ENCODE data around the gene GPC5.

Gene GPC5

DNA sequence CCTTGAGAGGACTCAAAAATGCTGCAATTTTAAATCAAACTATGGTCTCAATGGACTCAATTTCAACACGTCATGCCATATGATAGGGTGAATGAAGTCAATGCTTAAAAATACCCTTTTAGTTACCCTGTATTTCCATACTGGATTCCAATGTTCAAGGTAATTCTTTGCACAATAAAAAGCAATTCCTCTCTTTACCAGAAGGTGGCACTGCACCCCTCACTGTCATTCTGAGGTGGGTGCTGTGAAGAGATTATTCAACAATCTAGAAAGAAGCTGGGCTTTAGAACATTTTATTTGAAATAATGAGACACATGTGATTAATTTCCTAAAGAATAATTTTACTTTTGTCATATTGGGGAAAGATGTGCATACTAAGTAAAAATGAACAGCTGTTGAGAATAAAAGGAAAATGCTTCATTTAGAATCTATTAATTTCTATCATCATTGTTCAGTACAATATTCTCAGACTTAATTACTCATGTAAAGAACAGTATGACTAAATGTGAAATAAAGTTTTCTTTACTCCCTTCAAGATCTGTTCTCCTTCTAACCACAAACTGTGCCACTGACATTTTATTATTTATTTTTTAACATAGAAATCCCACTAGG, 789.1 kb downstream of the GPC5 start:
- H4K12ac ChIP-seq (ENCODE audit: low read depth, low read length): no peak overlapping the region
- no peak overlapping the region for H4K8ac ChIP-seq (ENCODE audit: low read depth, low read length)
- H2AFZ ChIP-seq (ENCODE audit: insufficient read depth, low read length, poor library complexity): no peak overlapping the region
- no peak overlapping the region for H3K9ac ChIP-seq (ENCODE audit: low read length)
- DNase-seq: peak in 1 of 2 donors; percentile 68
- no peak overlapping the region for H3K27ac ChIP-seq (ENCODE audit: low read depth, low read length)
- no peak overlapping the region for H3K18ac ChIP-seq (ENCODE audit: low read length)
- WGBS (ENCODE audit: extremely low coverage, insufficient coverage, insufficient read length): no CpG with 5 or more reads among the region's 1 CpG
- H3K4ac ChIP-seq (ENCODE audit: low read depth, low read length): no peak overlapping the region
- H2BK12ac ChIP-seq (ENCODE audit: low read length): no peak overlapping the region
- H3K4me2 ChIP-seq (ENCODE audit: low read length): no peak overlapping the region
- H3K4me1 ChIP-seq (ENCODE audit: control insufficient read depth in 1 of 2, insufficient read depth in 2 of 2, low read length in 2 of 2): no peaks in the 10 kb centered on the region
- H3K27me3 ChIP-seq (ENCODE audit: insufficient read depth, low read length): no peaks in the 10 kb centered on the region
- no peak overlapping the region for H2BK120ac ChIP-seq (ENCODE audit: insufficient read depth, low read length, poor library complexity)
- no peak overlapping the region for H3K23ac ChIP-seq (ENCODE audit: low read length)
- H3K9me3 ChIP-seq (ENCODE audit: insufficient read depth, low read depth, low read length): no peaks in the 10 kb centered on the region
- H3K14ac ChIP-seq (ENCODE audit: low read length): no peak overlapping the region
- H3K79me1 ChIP-seq (ENCODE audit: low read length): no peaks in the 10 kb centered on the region
- no peak overlapping the region for H4K91ac ChIP-seq (ENCODE audit: low read depth, low read length)
- H3K79me2 ChIP-seq (ENCODE audit: control insufficient read depth, insufficient read depth, low read length, poor library complexity): no peaks in the 10 kb centered on the region
- H3K4me3 ChIP-seq (ENCODE audit: low read depth, low read length): no peak overlapping the region
- no peaks in the 10 kb centered on the region for H3K36me3 ChIP-seq (ENCODE audit: control insufficient read depth in 1 of 2, insufficient read depth in 2 of 2, low read length in 2 of 2)
- no peak overlapping the region for H2AK5ac ChIP-seq (ENCODE audit: low read length)
- no peak overlapping the region for H2BK5ac ChIP-seq (ENCODE audit: low read depth, low read length, poor library complexity)

DNA sequence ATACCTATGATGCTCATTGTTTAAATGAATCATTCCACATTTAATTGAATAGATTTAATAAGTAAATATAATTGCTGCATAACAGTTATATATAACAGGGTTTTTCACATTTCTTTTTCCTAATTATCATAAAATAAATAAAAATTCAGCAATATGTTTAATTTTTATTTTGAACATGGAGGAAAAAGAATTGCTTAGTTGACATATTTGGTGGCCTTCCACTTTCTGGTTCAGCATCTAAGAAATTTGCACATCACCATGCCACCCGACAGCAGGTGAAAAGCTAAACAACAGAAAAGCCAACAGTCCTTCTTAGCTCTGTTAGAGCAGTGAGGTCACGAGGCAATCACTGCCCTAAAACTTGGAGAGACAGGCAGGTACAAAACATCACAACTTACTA, 790.2 kb downstream of the GPC5 start:
- Histone ChIP-seq H3K18ac (ENCODE audit: low read length) (no peak overlapping the region), H3K79me1 (ENCODE audit: low read length) (no peaks in the 10 kb centered on the region), H4K91ac (ENCODE audit: low read depth, low read length) (no peak overlapping the region), H2AK5ac (ENCODE audit: low read length) (no peak overlapping the region), H2BK5ac (ENCODE audit: low read depth, low read length, poor library complexity) (no peak overlapping the region), H3K4ac (ENCODE audit: low read depth, low read length) (no peak overlapping the region), H3K9me3 (ENCODE audit: insufficient read depth, low read depth, low read length) (no peaks in the 10 kb centered on the region), H3K23ac (ENCODE audit: low read length) (no peak overlapping the region), H2BK12ac (ENCODE audit: low read length) (no peak overlapping the region), H3K9ac (ENCODE audit: low read length) (no peak overlapping the region), H3K4me2 (ENCODE audit: low read length) (no peak overlapping the region), H3K27me3 (ENCODE audit: insufficient read depth, low read length) (no peaks in the 10 kb centered on the region), H4K12ac (ENCODE audit: low read depth, low read length) (no peak overlapping the region), H3K27ac (ENCODE audit: low read depth, low read length) (no peak overlapping the region), H3K36me3 (ENCODE audit: control insufficient read depth in 1 of 2, insufficient read depth in 2 of 2, low read length in 2 of 2) (no peaks in the 10 kb centered on the region), H3K4me1 (ENCODE audit: control insufficient read depth in 1 of 2, insufficient read depth in 2 of 2, low read length in 2 of 2) (no peaks in the 10 kb centered on the region), H4K8ac (ENCODE audit: low read depth, low read length) (no peak overlapping the region), H2AFZ (ENCODE audit: insufficient read depth, low read length, poor library complexity) (no peak overlapping the region), H3K79me2 (ENCODE audit: control insufficient read depth, insufficient read depth, low read length, poor library complexity) (no peaks in the 10 kb centered on the region), H3K14ac (ENCODE audit: low read length) (no peak overlapping the region), H2BK120ac (ENCODE audit: insufficient read depth, low read length, poor library complexity) (no peak overlapping the region), H3K4me3 (ENCODE audit: low read depth, low read length) (no peak overlapping the region)
- WGBS (ENCODE audit: extremely low coverage, insufficient coverage, insufficient read length): no CpG with 5 or more reads among the region's 2 CpGs
- DNase-seq: no peak

DNA sequence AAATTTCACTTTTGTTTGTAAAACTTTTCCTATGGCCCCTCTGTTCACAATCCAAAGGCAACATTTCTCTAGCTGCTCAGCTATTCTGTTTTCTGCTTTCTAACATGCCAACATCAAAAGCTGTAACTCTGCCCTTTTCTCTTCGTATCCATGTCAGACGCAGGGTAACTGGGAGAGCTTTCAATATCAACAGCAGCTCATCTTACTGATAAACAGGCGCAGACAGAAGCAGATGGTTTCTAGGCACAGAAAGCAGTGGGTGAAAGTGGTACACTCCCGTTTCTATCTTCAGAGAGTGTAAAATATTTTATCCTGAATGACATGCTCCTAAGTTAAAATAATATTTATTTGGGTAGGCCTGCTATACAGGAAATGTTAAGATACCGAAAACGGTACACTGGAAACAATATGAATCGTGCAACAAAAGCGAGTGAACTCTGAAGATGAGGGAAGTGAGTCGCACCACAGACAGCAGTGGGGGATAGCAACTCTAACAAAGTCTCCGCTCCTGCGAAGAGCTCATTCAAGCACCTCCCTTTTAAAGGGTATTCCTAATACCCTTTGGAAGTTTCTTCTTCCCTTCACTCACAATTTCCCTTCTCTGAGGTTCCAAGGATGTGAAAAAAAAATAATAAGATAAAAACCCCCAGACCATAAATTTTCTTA, 798.3 kb downstream of the GPC5 start:
- Histone ChIP-seq H2BK12ac (ENCODE audit: low read length) (no peak overlapping the region), H3K23ac (ENCODE audit: low read length) (no peak overlapping the region), H4K12ac (ENCODE audit: low read depth, low read length) (no peak overlapping the region), H4K8ac (ENCODE audit: low read depth, low read length) (no peak overlapping the region), H3K79me1 (ENCODE audit: low read length) (no peaks in the 10 kb centered on the region), H3K79me2 (ENCODE audit: control insufficient read depth, insufficient read depth, low read length, poor library complexity) (no peaks in the 10 kb centered on the region), H3K9me3 (ENCODE audit: insufficient read depth, low read depth, low read length) (no peaks in the 10 kb centered on the region), H3K4me3 (ENCODE audit: low read depth, low read length) (no peak overlapping the region), H2AFZ (ENCODE audit: insufficient read depth, low read length, poor library complexity) (no peak overlapping the region), H4K91ac (ENCODE audit: low read depth, low read length) (no peak overlapping the region), H3K4me2 (ENCODE audit: low read length) (no peak overlapping the region), H3K4me1 (ENCODE audit: control insufficient read depth in 1 of 2, insufficient read depth in 2 of 2, low read length in 2 of 2) (no peaks in the 10 kb centered on the region), H3K27ac (ENCODE audit: low read depth, low read length) (no peak overlapping the region), H3K9ac (ENCODE audit: low read length) (no peak overlapping the region), H3K18ac (ENCODE audit: low read length) (no peak overlapping the region), H3K36me3 (ENCODE audit: control insufficient read depth in 1 of 2, insufficient read depth in 2 of 2, low read length in 2 of 2) (no peaks in the 10 kb centered on the region), H2AK5ac (ENCODE audit: low read length) (no peak overlapping the region), H3K27me3 (ENCODE audit: insufficient read depth, low read length) (no peaks in the 10 kb centered on the region), H2BK5ac (ENCODE audit: low read depth, low read length, poor library complexity) (no peak overlapping the region), H3K4ac (ENCODE audit: low read depth, low read length) (no peak overlapping the region), H2BK120ac (ENCODE audit: insufficient read depth, low read length, poor library complexity) (no peak overlapping the region), H3K14ac (ENCODE audit: low read length) (no peak overlapping the region)
- no peak for DNase-seq
- WGBS (ENCODE audit: extremely low coverage, insufficient coverage, insufficient read length): no CpG with 5 or more reads among the region's 11 CpGs

DNA sequence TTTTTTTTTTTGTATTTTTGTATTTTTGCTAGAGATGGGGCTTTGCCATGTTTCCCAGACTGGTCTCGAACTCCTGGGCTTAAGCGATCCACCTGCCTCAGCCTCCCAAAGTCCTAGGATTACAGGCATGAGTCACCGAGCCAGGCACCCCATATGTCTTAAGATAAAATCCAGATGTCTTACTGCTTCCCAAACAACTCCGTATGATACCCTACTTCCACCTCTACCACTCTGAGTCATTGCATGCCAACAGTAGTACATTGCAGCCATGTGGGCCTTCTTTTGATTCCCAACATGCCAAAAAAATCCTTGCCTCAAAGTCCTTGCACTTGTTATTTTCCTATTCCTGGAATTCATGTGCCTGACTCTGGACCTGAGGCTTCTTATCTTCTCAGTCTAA, 799.2 kb downstream of the GPC5 start:
- Histone ChIP-seq H3K4me2 (ENCODE audit: low read length) (no peak overlapping the region), H3K27me3 (ENCODE audit: insufficient read depth, low read length) (no peaks in the 10 kb centered on the region), H4K8ac (ENCODE audit: low read depth, low read length) (no peak overlapping the region), H2BK5ac (ENCODE audit: low read depth, low read length, poor library complexity) (no peak overlapping the region), H4K12ac (ENCODE audit: low read depth, low read length) (no peak overlapping the region), H4K91ac (ENCODE audit: low read depth, low read length) (no peak overlapping the region), H3K79me1 (ENCODE audit: low read length) (no peaks in the 10 kb centered on the region), H3K27ac (ENCODE audit: low read depth, low read length) (no peak overlapping the region), H3K79me2 (ENCODE audit: control insufficient read depth, insufficient read depth, low read length, poor library complexity) (no peaks in the 10 kb centered on the region), H3K18ac (ENCODE audit: low read length) (no peak overlapping the region), H3K9ac (ENCODE audit: low read length) (no peak overlapping the region), H2BK120ac (ENCODE audit: insufficient read depth, low read length, poor library complexity) (no peak overlapping the region), H3K9me3 (ENCODE audit: insufficient read depth, low read depth, low read length) (no peaks in the 10 kb centered on the region), H3K4ac (ENCODE audit: low read depth, low read length) (no peak overlapping the region), H3K4me1 (ENCODE audit: control insufficient read depth in 1 of 2, insufficient read depth in 2 of 2, low read length in 2 of 2) (no peaks in the 10 kb centered on the region), H2AK5ac (ENCODE audit: low read length) (no peak overlapping the region), H3K14ac (ENCODE audit: low read length) (no peak overlapping the region), H2BK12ac (ENCODE audit: low read length) (no peak overlapping the region), H3K4me3 (ENCODE audit: low read depth, low read length) (no peak overlapping the region), H3K36me3 (ENCODE audit: control insufficient read depth in 1 of 2, insufficient read depth in 2 of 2, low read length in 2 of 2) (no peaks in the 10 kb centered on the region), H2AFZ (ENCODE audit: insufficient read depth, low read length, poor library complexity) (no peak overlapping the region), H3K23ac (ENCODE audit: low read length) (no peak overlapping the region)
- peak in 1 of 2 donors; percentile 27 for DNase-seq
- no CpG with 5 or more reads among the region's 4 CpGs for WGBS (ENCODE audit: extremely low coverage, insufficient coverage, insufficient read length)
